Caco-2 (cell line): ENCODE results near the gene HECA. TPM values are rescaled to one million over a fixed set of nuclear protein-coding genes. Genes with fewer than 3 reads are reported as not detected.
"Not testable (repeated sequence)": the region's sequence is repeated elsewhere in the genome, so short reads cannot be mapped to it uniquely, and the experiment has no call there.

Experiments
- BruUV-seq: library from RNA; stranded (reverse); fragments of 400-500 nt; replicated peaks from 2 replicates; lab custom pipeline; 2021; lab: Mats Ljungman, UMichigan
- CTCF ChIA-PET: fragments of 300-600 bp; sonication (Branson Sonifier 250); formaldehyde crosslinking; loops from one replicate; lab custom pipeline; 2022; ENCODE audit warnings: antibody characterized with exemption; lab: Charles Lee
- POLR2A ChIA-PET: fragments of 300-600 bp; sonication (Branson Sonifier 250); formaldehyde crosslinking; loops from one replicate; lab custom pipeline; 2022; ENCODE audit warnings: antibody characterized with exemption; lab: Charles Lee
- DNase-seq, 2 experiments: peaks; one replicate each; pipeline versions ENCODE4 v3.0.0 to v3.0.0-alpha.2; 2020 to 2022
- H3K27me3 ChIP-seq: replicated peaks from 2 replicates; pipeline ENCODE4 v1.6.0; 2011; ENCODE audit warnings: low read length; ENCODE audit not compliant: control insufficient read depth, insufficient read depth
- H3K36me3 ChIP-seq: 2 replicates; pipeline ENCODE4 v1.5.1; 2011; ENCODE audit warnings: low read length; ENCODE audit not compliant: control insufficient read depth, insufficient read depth
- H3K4me1 ChIP-seq: fragments of 250-450 bp; sonication (Bioruptor Pico); 2 replicates; pipeline ENCODE4 v1.5.1; 2020; ENCODE audit warnings: mild to moderate bottlenecking
- H3K4me3 ChIP-seq: 2 replicates; pipeline ENCODE4 v1.5.1; 2011; ENCODE audit warnings: low read depth, mild to moderate bottlenecking, control low read depth, low read length
- H3K9me3 ChIP-seq: fragments of 250-450 bp; sonication (Bioruptor Pico); 2 replicates; pipeline ENCODE4 v1.5.1; 2020; ENCODE audit warnings: mild to moderate bottlenecking, moderate library complexity
- H3K27ac Mint-ChIP-seq: one replicate; pipeline ENCODE4 v1.8.0; 2022; ENCODE audit warnings: mixed read lengths; ENCODE audit not compliant: unreplicated experiment
- H3K27me3 Mint-ChIP-seq: one replicate; pipeline ENCODE4 v1.8.0; 2022; ENCODE audit warnings: mixed read lengths; ENCODE audit not compliant: insufficient read depth, unreplicated experiment
- H3K36me3 Mint-ChIP-seq: one replicate; pipeline ENCODE4 v1.8.0; 2022; ENCODE audit warnings: mild to moderate bottlenecking, mixed read lengths; ENCODE audit not compliant: insufficient read depth, unreplicated experiment
- H3K4me1 Mint-ChIP-seq: one replicate; pipeline ENCODE4 v1.8.0; 2022; ENCODE audit warnings: low read depth, mixed read lengths; ENCODE audit not compliant: unreplicated experiment
- H3K4me3 Mint-ChIP-seq: one replicate; pipeline ENCODE4 v1.8.0; 2022; ENCODE audit warnings: mild to moderate bottlenecking, moderate library complexity, mixed read lengths; ENCODE audit not compliant: unreplicated experiment
- H3K9me3 Mint-ChIP-seq: one replicate; pipeline ENCODE4 v1.8.0; 2022; ENCODE audit warnings: mixed read lengths; ENCODE audit not compliant: unreplicated experiment
- intact Hi-C: fragments of 100-400 bp; cut with micrococcal nuclease; formaldehyde crosslinking; loops from one replicate; pipeline ENCODE4 v1.10.0; 2022; ENCODE audit not compliant: unreplicated experiment
- total RNA-seq: library from RNA; stranded (reverse); gene quantifications from 2 replicates; pipeline ENCODE4 v1.2.3, GENCODE V29; 2022
- TF ChIP-seq, protein P1 (sequence below), 2 experiments: fragments of 200-600 bp in 1 of 2; IDR thresholded peaks; 1 replicate in 1 of 2; 2 replicates in 1 of 2; pipeline versions ENCODE4 v1.5.1 to v1.8.0; 2011 to 2022; ENCODE audit warnings: antibody characterized with exemption in 1 of 2, control low read depth in 1 of 2, inconsistent platforms in 1 of 2, low read depth in 1 of 2, low read length in 1 of 2, mild to moderate bottlenecking in 1 of 2, moderate library complexity in 1 of 2; ENCODE audit not compliant: insufficient read depth in 1 of 2, severe bottlenecking in 1 of 2, unreplicated experiment in 1 of 2

Gene HECA
- total RNA-seq, 1 experiment from 2014 or later, result 4.9 TPM

DNA sequence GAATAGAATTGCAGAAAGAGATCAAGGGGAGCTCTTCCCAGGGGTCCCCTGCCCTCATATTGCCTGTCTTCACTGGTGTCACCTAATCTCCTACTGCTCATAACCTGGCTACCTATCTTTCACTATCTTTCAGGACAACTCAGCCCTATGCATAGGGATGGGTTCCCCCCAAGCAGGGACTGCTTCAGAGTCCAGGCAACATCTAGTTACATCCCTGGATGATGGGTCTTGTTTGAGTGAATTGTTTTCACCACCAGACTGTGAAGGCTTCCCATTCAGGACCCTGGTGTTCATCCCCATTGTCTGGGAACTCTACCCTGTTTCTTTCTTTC, 850 bp upstream of the HECA start:
- Mint-ChIP-seq H3K27ac (no peak overlapping the region), H3K4me3 (peak overlapping the region; percentile 10), H3K4me1 (peaks cover 7% of the 10 kb centered on the region), H3K9me3 (no peaks in the 10 kb centered on the region), H3K27me3 (no peaks in the 10 kb centered on the region), H3K36me3 (peaks cover 11% of the 10 kb centered on the region)
- POLR2A ChIA-PET, result no interaction called here
- TF ChIP-seq, protein P1, sequence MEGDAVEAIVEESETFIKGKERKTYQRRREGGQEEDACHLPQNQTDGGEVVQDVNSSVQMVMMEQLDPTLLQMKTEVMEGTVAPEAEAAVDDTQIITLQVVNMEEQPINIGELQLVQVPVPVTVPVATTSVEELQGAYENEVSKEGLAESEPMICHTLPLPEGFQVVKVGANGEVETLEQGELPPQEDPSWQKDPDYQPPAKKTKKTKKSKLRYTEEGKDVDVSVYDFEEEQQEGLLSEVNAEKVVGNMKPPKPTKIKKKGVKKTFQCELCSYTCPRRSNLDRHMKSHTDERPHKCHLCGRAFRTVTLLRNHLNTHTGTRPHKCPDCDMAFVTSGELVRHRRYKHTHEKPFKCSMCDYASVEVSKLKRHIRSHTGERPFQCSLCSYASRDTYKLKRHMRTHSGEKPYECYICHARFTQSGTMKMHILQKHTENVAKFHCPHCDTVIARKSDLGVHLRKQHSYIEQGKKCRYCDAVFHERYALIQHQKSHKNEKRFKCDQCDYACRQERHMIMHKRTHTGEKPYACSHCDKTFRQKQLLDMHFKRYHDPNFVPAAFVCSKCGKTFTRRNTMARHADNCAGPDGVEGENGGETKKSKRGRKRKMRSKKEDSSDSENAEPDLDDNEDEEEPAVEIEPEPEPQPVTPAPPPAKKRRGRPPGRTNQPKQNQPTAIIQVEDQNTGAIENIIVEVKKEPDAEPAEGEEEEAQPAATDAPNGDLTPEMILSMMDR (IDR thresholded peaks at IDR 0.05; ENCODE audit: insufficient read depth in 1 of 2, low read depth in 1 of 2, low read length in 1 of 2, severe bottlenecking in 1 of 2, unreplicated experiment in 1 of 2), result no peak
- intact Hi-C loops, result loop anchor here (2.0 kb wide), 1 partner anchor 85 kb away; no protein-coding TSS in a partner anchor
- no peak for DNase-seq
- CTCF ChIA-PET, result no interaction called here
- Histone ChIP-seq H3K27me3 (no peaks in the 10 kb centered on the region), H3K4me1 (0 out of 2 replicates have a peak, but pooled peaks cover 4% of the 10 kb centered on the region), H3K4me3 (no peak overlapping the region), H3K36me3 (no peaks in the 10 kb centered on the region), H3K9me3 (no peaks in the 10 kb centered on the region)
- BruUV-seq, result no TSS peak

DNA sequence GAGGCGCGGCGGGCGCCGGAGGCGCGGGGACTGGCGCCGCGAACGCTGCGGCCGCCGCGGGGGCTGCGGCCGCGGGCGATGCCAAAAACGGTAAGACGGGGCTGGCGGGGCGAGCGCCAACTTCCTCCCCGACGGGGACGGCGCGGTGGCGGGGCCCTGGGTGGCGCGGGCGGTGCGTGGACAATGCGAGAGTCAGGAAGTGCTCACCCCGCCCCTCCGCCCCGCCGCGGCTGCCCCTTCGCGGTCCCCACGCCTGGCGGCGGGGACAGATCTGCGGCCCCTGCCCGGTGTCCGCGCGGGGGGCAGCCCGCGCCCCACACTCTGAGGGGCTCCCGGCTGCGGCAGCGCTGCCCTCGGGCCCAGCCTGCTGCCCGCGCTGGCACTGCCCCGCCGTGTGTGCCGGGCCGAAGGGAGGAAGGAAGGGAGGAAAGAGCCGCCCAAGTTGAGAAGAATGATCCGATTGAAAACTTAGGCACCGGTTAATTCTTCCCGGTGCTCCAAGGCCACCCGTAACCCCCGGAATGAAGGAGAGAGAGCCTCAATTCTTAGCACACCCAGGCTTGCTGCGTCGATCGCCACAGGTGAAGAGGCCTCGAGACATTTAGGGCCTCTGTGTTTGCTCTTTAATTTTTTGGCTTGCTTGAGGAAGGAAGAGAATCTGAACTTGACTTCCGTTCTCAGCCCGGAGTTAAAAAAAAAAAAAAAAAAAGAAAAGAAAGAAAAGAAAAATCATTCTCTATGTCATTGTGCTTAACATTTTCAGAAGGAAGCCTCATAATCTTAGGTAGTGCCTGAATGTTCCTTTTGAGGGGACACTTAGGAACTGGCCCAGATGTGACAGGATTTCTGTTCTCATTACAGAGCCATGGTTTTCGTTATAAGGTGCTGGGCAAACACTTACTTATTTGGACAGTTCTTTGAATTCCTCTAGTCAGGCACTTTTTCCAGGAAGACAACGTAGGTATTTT, 982 bp downstream of the HECA start:
- BruUV-seq, result no TSS peak
- Histone ChIP-seq H3K4me3 (peak overlapping the region; percentile 89), H3K36me3 (no peaks in the 10 kb centered on the region), H3K9me3 (no peaks in the 10 kb centered on the region), H3K4me1 (no peaks in the 10 kb centered on the region), H3K27me3 (no peaks in the 10 kb centered on the region)
- ChIA-PET CTCF (no interaction called here), POLR2A (no interaction called here)
- H3K9me3 Mint-ChIP-seq, result no peaks in the 10 kb centered on the region
- H3K4me1 Mint-ChIP-seq, result peaks cover 7% of the 10 kb centered on the region
- TF ChIP-seq, protein P1 (IDR thresholded peaks at IDR 0.05; ENCODE audit: insufficient read depth in 1 of 2, low read depth in 1 of 2, low read length in 1 of 2, severe bottlenecking in 1 of 2, unreplicated experiment in 1 of 2), result no peak
- peaks cover 11% of the 10 kb centered on the region for H3K36me3 Mint-ChIP-seq
- H3K4me3 Mint-ChIP-seq, result peak overlapping the region; percentile 82
- H3K27me3 Mint-ChIP-seq, result no peaks in the 10 kb centered on the region
- intact Hi-C loops, result loop anchor here (1.0 to 2.0 kb wide), 2 partner anchors 11 to 83 kb away; no protein-coding TSS in a partner anchor
- peak overlapping the region; percentile 64 for H3K27ac Mint-ChIP-seq
- DNase-seq, result peak; percentile 38 to 43

DNA sequence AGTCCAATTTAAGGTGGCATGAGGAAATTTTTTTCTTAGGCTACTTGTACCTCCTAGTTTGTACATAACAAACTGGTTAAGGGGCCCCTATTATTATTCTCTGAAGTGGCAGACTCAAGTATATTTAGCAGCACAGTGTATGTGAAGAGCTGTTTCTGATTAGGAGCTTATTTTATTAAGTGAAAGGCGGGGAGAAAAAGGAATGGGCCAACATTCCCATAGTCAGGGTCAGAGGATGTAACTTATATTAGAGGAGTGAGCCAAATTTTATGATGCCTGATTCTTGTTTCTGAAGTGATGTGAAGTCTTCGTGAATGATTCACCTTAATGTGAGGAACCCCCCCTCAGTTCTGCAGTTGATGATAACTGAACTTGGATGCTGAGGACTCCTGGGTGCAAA, 2.8 kb downstream of the HECA start:
- H3K9me3 Mint-ChIP-seq, result no peaks in the 10 kb centered on the region
- no peaks in the 10 kb centered on the region for H3K27me3 Mint-ChIP-seq
- CTCF ChIA-PET, result no interaction called here
- Histone ChIP-seq H3K27me3 (no peaks in the 10 kb centered on the region), H3K4me3 (no peak overlapping the region), H3K36me3 (no peaks in the 10 kb centered on the region), H3K9me3 (no peaks in the 10 kb centered on the region), H3K4me1 (no peaks in the 10 kb centered on the region)
- DNase-seq, result no peak
- H3K36me3 Mint-ChIP-seq, result peaks cover 11% of the 10 kb centered on the region
- BruUV-seq, result TSS peak; percentile 34
- H3K27ac Mint-ChIP-seq, result no peak overlapping the region
- peaks cover 7% of the 10 kb centered on the region for H3K4me1 Mint-ChIP-seq
- no peak overlapping the region for H3K4me3 Mint-ChIP-seq
- POLR2A ChIA-PET, result no interaction called here
- intact Hi-C loops, result no loop called here
- TF ChIP-seq, protein P1 (IDR thresholded peaks at IDR 0.05; ENCODE audit: insufficient read depth in 1 of 2, low read depth in 1 of 2, low read length in 1 of 2, severe bottlenecking in 1 of 2, unreplicated experiment in 1 of 2), result no peak

DNA sequence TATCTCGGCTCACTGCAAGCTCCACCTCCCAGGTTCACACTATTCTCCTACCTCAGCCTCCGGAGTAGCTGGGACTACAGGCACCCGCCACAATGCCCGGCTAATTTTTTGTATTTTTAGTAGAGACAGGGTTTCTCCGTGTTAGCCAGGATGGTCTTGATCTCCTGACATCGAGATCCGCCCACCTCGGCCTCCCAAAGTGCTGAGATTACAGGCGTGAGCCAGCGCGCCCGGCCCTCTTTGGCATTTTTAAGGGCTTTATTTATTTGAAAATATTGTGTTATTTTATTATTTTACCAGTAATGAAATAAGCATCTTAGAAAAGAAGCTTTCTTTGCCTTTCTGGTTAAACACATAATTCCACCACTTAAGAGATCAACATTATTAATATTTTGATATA, 6.0 kb downstream of the HECA start:
- H3K27me3 ChIP-seq, H3K36me3 ChIP-seq, intact Hi-C loops, H3K36me3 Mint-ChIP-seq, H3K9me3 ChIP-seq, H3K4me3 ChIP-seq, H3K4me1 ChIP-seq, POLR2A ChIA-PET, H3K27ac Mint-ChIP-seq, CTCF ChIA-PET, H3K9me3 Mint-ChIP-seq, H3K4me3 Mint-ChIP-seq, H3K27me3 Mint-ChIP-seq, BruUV-seq, DNase-seq: not testable (repeated sequence)
- H3K4me1 Mint-ChIP-seq, result peaks cover 14% of the 10 kb centered on the region
